Ovary (tissue), 3 donors: ENCODE measurements around the gene PAK2.

Source experiments
- POLR2A ChIP-seq: fragments of 450-650 bp; IDR thresholded peaks from one replicate; pipeline ENCODE4 v1.6.1; 2017; ENCODE audit warnings: antibody characterized with exemption, mild to moderate bottlenecking, moderate library complexity
- TF ChIP-seq, protein P1 (sequence below), 3 donors: fragments of 450-650 bp in 2 of 3; fragments of 200-600 bp in 1 of 3; IDR thresholded peaks; one replicate each; pipeline versions ENCODE4 v1.5.1 to v1.8.0; 2016 to 2022; ENCODE audit warnings: antibody characterized with exemption in 3 of 3, mild to moderate bottlenecking in 1 of 3
- donor health status: DM: no; HTN: no; CAD: no.

DNA sequence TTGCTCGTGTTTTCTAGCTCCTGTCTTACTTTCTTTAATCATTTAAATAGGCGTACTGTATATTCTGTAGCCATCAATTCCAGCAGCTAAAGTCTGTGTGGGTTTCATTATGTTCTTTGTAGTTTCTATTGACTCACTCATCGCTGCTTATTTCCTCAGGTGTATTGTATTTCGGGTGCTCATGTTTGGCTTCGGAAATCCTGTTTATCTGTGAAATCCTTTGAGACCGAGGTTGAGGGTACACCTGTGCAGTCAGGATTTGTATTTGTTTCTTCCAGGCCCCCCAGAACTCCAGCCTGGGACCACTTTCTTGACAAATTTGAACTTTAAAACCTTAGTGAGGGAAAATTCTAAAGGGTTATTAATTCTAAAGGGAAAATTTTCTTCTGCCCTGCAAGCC is 2.0 kb upstream of the PAK2 start:
- TF ChIP-seq, protein P1, sequence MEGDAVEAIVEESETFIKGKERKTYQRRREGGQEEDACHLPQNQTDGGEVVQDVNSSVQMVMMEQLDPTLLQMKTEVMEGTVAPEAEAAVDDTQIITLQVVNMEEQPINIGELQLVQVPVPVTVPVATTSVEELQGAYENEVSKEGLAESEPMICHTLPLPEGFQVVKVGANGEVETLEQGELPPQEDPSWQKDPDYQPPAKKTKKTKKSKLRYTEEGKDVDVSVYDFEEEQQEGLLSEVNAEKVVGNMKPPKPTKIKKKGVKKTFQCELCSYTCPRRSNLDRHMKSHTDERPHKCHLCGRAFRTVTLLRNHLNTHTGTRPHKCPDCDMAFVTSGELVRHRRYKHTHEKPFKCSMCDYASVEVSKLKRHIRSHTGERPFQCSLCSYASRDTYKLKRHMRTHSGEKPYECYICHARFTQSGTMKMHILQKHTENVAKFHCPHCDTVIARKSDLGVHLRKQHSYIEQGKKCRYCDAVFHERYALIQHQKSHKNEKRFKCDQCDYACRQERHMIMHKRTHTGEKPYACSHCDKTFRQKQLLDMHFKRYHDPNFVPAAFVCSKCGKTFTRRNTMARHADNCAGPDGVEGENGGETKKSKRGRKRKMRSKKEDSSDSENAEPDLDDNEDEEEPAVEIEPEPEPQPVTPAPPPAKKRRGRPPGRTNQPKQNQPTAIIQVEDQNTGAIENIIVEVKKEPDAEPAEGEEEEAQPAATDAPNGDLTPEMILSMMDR (IDR thresholded peaks at IDR 0.05) = no peak
- TF ChIP-seq POLR2A = no peak
